ENCODE results near the gene C1S. TPM values are rescaled to one million over a fixed set of nuclear protein-coding genes. Genes with fewer than 3 reads are reported as not detected.

C1S gene
- polyA plus RNA-seq, 3 donors from 2014 or later: not detected

GRCh38 chr12:7092229-7092985 is 31.9 kb downstream of the C1S start, which contains the start of gene C1R:
C1R (minus strand) TSS chr12:7092445; CDS start chr12:7092388, 57 bp downstream.
- H3K27ac Mint-ChIP-seq: peak within 1 kb of the TSS in 4 of 6 donors; percentile 70 to 88 (median 84)
- H3K4me3 Mint-ChIP-seq: peak within 1 kb of the TSS; percentile 84 to 93 (median 89)
- H3K36me3 Mint-ChIP-seq: no peaks in the 10 kb centered on the region
- H3K9me3 Mint-ChIP-seq: peaks cover 0 to 1% (median 0%) of the 10 kb centered on the region in 6 donors
- peak; percentile 54 to 64 (median 60) for DNase-seq
- peaks cover 8 to 10% of the 10 kb centered on the region in 2 donors for H3K4me1 Mint-ChIP-seq
- H3K27me3 Mint-ChIP-seq (ENCODE audit: low read depth in 3 of 3): peaks cover 0 to 2% (median 0%) of the 10 kb centered on the region in 3 donors

- Mint-ChIP-seq H3K27ac (peak overlapping the region in 1 of 6 donors; percentile 46), H3K27me3 (ENCODE audit: low read depth in 3 of 3) (peaks cover 0 to 2% (median 0%) of the 10 kb centered on the region in 3 donors), H3K36me3 (no peaks in the 10 kb centered on the region), H3K4me3 (peak overlapping the region in 3 of 5 donors; percentile 44 to 89 (median 52)), H3K9me3 (peaks cover 0 to 1% (median 0%) of the 10 kb centered on the region in 6 donors), H3K4me1 (peaks cover 8 to 10% of the 10 kb centered on the region in 2 donors)
- no peak for DNase-seq
Observed at GRCh38 chr12:7092986-7093460, 32.5 kb downstream of the C1S start.

GRCh38 chr12:7093486-7093885 is 33.0 kb downstream of the C1S start:
- peaks cover 0 to 2% (median 0%) of the 10 kb centered on the region in 3 donors for H3K27me3 Mint-ChIP-seq (ENCODE audit: low read depth in 3 of 3)
- H3K27ac Mint-ChIP-seq: peak overlapping the region in 1 of 6 donors; percentile 53
- peaks cover 3 to 4% (median 4%) of the 10 kb centered on the region in 3 donors for H3K36me3 Mint-ChIP-seq
- H3K4me1 Mint-ChIP-seq: peaks cover 8 to 10% of the 10 kb centered on the region in 2 donors
- peaks cover 0 to 1% (median 0%) of the 10 kb centered on the region in 6 donors for H3K9me3 Mint-ChIP-seq
- no peak for DNase-seq
- H3K4me3 Mint-ChIP-seq: no peak overlapping the region

- Mint-ChIP-seq H3K36me3 (peaks cover 3 to 6% (median 6%) of the 10 kb centered on the region in 3 donors), H3K27ac (peak overlapping the region in 1 of 6 donors; percentile 53), H3K4me3 (no peak overlapping the region)
Observed at GRCh38 chr12:7093892-7094291, 33.4 kb downstream of the C1S start.

GRCh38 chr12:7096006-7096932 is 35.8 kb downstream of the C1S start:
- H3K4me1 Mint-ChIP-seq: peaks cover 8 to 9% of the 10 kb centered on the region in 2 donors
- no peaks in the 10 kb centered on the region for H3K27me3 Mint-ChIP-seq (ENCODE audit: low read depth in 3 of 3)
- no peak overlapping the region for H3K4me3 Mint-ChIP-seq
- H3K36me3 Mint-ChIP-seq: peaks cover 3 to 6% (median 6%) of the 10 kb centered on the region in 3 donors
- no peak for DNase-seq
- H3K27ac Mint-ChIP-seq: no peak overlapping the region
- H3K9me3 Mint-ChIP-seq: no peaks in the 10 kb centered on the region

More at GRCh38 chr12:7093892-7094291, 33.4 kb downstream of the C1S start:
- no peak for DNase-seq
- H3K9me3 Mint-ChIP-seq: peaks cover 0 to 1% (median 0%) of the 10 kb centered on the region in 6 donors
- H3K4me1 Mint-ChIP-seq: peaks cover 8 to 10% of the 10 kb centered on the region in 2 donors
- peaks cover 0 to 2% (median 0%) of the 10 kb centered on the region in 3 donors for H3K27me3 Mint-ChIP-seq (ENCODE audit: low read depth in 3 of 3)

GRCh38 chr12:7096979-7097378 is 36.5 kb downstream of the C1S start:
- Mint-ChIP-seq H3K36me3 (peaks cover 3 to 7% (median 6%) of the 10 kb centered on the region in 3 donors), H3K9me3 (no peaks in the 10 kb centered on the region), H3K27ac (no peak overlapping the region), H3K27me3 (ENCODE audit: low read depth in 3 of 3) (no peaks in the 10 kb centered on the region), H3K4me3 (no peak overlapping the region), H3K4me1 (peaks cover 7 to 8% of the 10 kb centered on the region in 2 donors)
- no peak for DNase-seq

GRCh38 chr12:7099290-7099996 is 38.9 kb downstream of the C1S start:
- H3K4me3 Mint-ChIP-seq: no peak overlapping the region
- H3K9me3 Mint-ChIP-seq: no peaks in the 10 kb centered on the region
- peak overlapping the region in 1 of 6 donors; percentile 8 for H3K27ac Mint-ChIP-seq
- H3K36me3 Mint-ChIP-seq: peaks cover 6 to 20% (median 11%) of the 10 kb centered on the region in 3 donors
- DNase-seq: no peak
- no peaks in the 10 kb centered on the region for H3K27me3 Mint-ChIP-seq (ENCODE audit: low read depth in 3 of 3)
- peaks cover 7 to 17% of the 10 kb centered on the region in 2 donors for H3K4me1 Mint-ChIP-seq

GRCh38 chr12:7100239-7100638 is 39.7 kb downstream of the C1S start:
- H3K9me3 Mint-ChIP-seq: no peaks in the 10 kb centered on the region
- H3K27ac Mint-ChIP-seq: no peak overlapping the region
- no peak overlapping the region for H3K4me3 Mint-ChIP-seq
- H3K27me3 Mint-ChIP-seq (ENCODE audit: low read depth in 3 of 3): no peaks in the 10 kb centered on the region
- DNase-seq: no peak
- peaks cover 6 to 20% (median 11%) of the 10 kb centered on the region in 3 donors for H3K36me3 Mint-ChIP-seq
- peaks cover 7 to 17% of the 10 kb centered on the region in 2 donors for H3K4me1 Mint-ChIP-seq

- no peaks in the 10 kb centered on the region for H3K27me3 Mint-ChIP-seq (ENCODE audit: low read depth in 3 of 3)
- H3K27ac Mint-ChIP-seq: no peak overlapping the region
Observed at GRCh38 chr12:7101047-7101693, 40.7 kb downstream of the C1S start.

GRCh38 chr12:7101694-7102131 is 41.2 kb downstream of the C1S start:
- no peak for DNase-seq
- Mint-ChIP-seq H3K36me3 (peaks cover 18 to 29% (median 22%) of the 10 kb centered on the region in 3 donors), H3K9me3 (peaks cover 0 to 9% (median 2%) of the 10 kb centered on the region in 6 donors), H3K27me3 (ENCODE audit: low read depth in 3 of 3) (peaks cover 0 to 2% (median 0%) of the 10 kb centered on the region in 3 donors), H3K27ac (peak overlapping the region in 1 of 6 donors; percentile 28), H3K4me3 (no peak overlapping the region), H3K4me1 (peaks cover 21 to 30% of the 10 kb centered on the region in 2 donors)

More at GRCh38 chr12:7101047-7101693, 40.7 kb downstream of the C1S start:
- no peak overlapping the region for H3K4me3 Mint-ChIP-seq
- H3K9me3 Mint-ChIP-seq: peaks cover 0 to 6% (median 0%) of the 10 kb centered on the region in 6 donors
- peaks cover 15 to 25% of the 10 kb centered on the region in 2 donors for H3K4me1 Mint-ChIP-seq
- H3K36me3 Mint-ChIP-seq: peaks cover 14 to 25% (median 17%) of the 10 kb centered on the region in 3 donors
- no peak for DNase-seq

- H3K4me1 Mint-ChIP-seq: peaks cover 25 to 36% of the 10 kb centered on the region in 2 donors
- H3K27me3 Mint-ChIP-seq (ENCODE audit: low read depth in 3 of 3): peaks cover 0 to 2% (median 0%) of the 10 kb centered on the region in 3 donors
- DNase-seq: no peak
- peaks cover 18 to 29% (median 25%) of the 10 kb centered on the region in 3 donors for H3K36me3 Mint-ChIP-seq
- no peak overlapping the region for H3K4me3 Mint-ChIP-seq
- peaks cover 0 to 9% (median 2%) of the 10 kb centered on the region in 6 donors for H3K9me3 Mint-ChIP-seq
- peak overlapping the region in 4 of 6 donors; percentile 3 to 62 (median 30) for H3K27ac Mint-ChIP-seq
Observed at GRCh38 chr12:7102582-7102981, 42.1 kb downstream of the C1S start.

All from immature natural killer cell (primary cell).